ENCODE results near the gene CRK.

DNA sequence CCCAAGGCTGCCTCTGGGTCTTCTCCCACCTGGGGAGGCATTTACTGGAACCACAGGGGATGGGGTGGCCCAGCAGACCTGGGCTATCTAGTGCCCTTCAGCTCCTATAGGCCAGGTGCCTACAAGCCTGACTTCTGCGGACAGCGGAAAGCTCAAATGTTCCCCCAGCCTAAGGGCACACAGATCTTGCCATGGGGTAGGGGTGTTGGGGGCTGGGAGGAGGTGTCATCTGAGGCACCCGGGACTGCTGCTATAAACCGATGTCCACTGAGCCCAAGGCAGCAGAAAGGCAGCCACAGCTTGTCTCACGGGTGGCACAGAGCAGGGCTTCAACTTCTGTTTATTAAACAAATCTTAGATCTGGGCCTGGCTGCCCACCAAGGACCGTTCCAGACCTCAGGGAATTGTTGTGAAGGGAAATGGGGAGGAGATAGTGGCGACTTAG is 32.8 kb upstream of the CRK start:
- TF ChIP-seq MAFK (IDR thresholded peaks at IDR 0.05; ENCODE audit: low read depth, low read length) (no peak), POLR2A (IDR thresholded peaks at IDR 0.05; ENCODE audit: low read depth, low read length) (no peak), NFE2L2 (IDR thresholded peaks at IDR 0.05; ENCODE audit: low read depth, low read length) (no peak), MAZ (IDR thresholded peaks at IDR 0.05; ENCODE audit: borderline replicate concordance, low read depth, low read length) (no peak), RFX5 (IDR thresholded peaks at IDR 0.05; ENCODE audit: low read depth, low read length) (no peak)
- TF ChIP-seq, protein P1, sequence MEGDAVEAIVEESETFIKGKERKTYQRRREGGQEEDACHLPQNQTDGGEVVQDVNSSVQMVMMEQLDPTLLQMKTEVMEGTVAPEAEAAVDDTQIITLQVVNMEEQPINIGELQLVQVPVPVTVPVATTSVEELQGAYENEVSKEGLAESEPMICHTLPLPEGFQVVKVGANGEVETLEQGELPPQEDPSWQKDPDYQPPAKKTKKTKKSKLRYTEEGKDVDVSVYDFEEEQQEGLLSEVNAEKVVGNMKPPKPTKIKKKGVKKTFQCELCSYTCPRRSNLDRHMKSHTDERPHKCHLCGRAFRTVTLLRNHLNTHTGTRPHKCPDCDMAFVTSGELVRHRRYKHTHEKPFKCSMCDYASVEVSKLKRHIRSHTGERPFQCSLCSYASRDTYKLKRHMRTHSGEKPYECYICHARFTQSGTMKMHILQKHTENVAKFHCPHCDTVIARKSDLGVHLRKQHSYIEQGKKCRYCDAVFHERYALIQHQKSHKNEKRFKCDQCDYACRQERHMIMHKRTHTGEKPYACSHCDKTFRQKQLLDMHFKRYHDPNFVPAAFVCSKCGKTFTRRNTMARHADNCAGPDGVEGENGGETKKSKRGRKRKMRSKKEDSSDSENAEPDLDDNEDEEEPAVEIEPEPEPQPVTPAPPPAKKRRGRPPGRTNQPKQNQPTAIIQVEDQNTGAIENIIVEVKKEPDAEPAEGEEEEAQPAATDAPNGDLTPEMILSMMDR (conservative IDR thresholded peaks at IDR 0.05; ENCODE audit: low read depth, low read length): no peak
- TF ChIP-seq, protein P2, sequence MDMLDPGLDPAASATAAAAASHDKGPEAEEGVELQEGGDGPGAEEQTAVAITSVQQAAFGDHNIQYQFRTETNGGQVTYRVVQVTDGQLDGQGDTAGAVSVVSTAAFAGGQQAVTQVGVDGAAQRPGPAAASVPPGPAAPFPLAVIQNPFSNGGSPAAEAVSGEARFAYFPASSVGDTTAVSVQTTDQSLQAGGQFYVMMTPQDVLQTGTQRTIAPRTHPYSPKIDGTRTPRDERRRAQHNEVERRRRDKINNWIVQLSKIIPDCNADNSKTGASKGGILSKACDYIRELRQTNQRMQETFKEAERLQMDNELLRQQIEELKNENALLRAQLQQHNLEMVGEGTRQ (IDR thresholded peaks at IDR 0.05; ENCODE audit: low read depth, low read length): no peak
